MCF 10A (cell line): Measurements from ENCODE around the gene CTU2. TPM values are rescaled to one million over a fixed set of nuclear protein-coding genes. Genes with fewer than 3 reads are reported as not detected.

Source experiments
- BruUV-seq: library from RNA; stranded (reverse); fragments of 400-500 nt; replicated peaks from 2 replicates; lab custom pipeline; 2021; lab: Mats Ljungman, UMichigan
- CTCF ChIA-PET: fragments of 300-600 bp; sonication (Branson Sonifier 250); formaldehyde crosslinking; extraction: SDS; loops from one replicate; lab custom pipeline; 2021; ENCODE audit warnings: antibody characterized with exemption, inconsistent platforms; lab: Yijun Ruan, JAX
- POLR2A ChIA-PET: fragments of 300-600, 350-650 bp; sonication (Branson Sonifier 250); formaldehyde crosslinking; extraction: SDS; loops from one replicate; lab custom pipeline; 2020; ENCODE audit warnings: antibody characterized with exemption, inconsistent platforms; lab: Yijun Ruan, JAX
- DNase-seq: peaks from one replicate; pipeline ENCODE4 v3.0.0-alpha.2; 2018; ENCODE audit not compliant: unreplicated experiment
- H3K27ac Mint-ChIP-seq: one replicate; pipeline ENCODE4 v1.8.0; 2022; ENCODE audit warnings: mild to moderate bottlenecking, low read depth, mixed read lengths; ENCODE audit not compliant: unreplicated experiment
- H3K27me3 Mint-ChIP-seq: one replicate; pipeline ENCODE4 v1.8.0; 2022; ENCODE audit warnings: mixed read lengths; ENCODE audit not compliant: insufficient read depth, unreplicated experiment
- H3K36me3 Mint-ChIP-seq: one replicate; pipeline ENCODE4 v1.8.0; 2022; ENCODE audit warnings: mild to moderate bottlenecking, moderate library complexity, mixed read lengths; ENCODE audit not compliant: insufficient read depth, unreplicated experiment
- H3K4me1 Mint-ChIP-seq: one replicate; pipeline ENCODE4 v1.8.0; 2022; ENCODE audit warnings: mixed read lengths; ENCODE audit not compliant: insufficient read depth, unreplicated experiment
- H3K4me3 Mint-ChIP-seq: one replicate; pipeline ENCODE4 v1.8.0; 2022; ENCODE audit warnings: mild to moderate bottlenecking, moderate library complexity, mixed read lengths; ENCODE audit not compliant: unreplicated experiment
- H3K9me3 Mint-ChIP-seq: one replicate; pipeline ENCODE4 v1.8.0; 2022; ENCODE audit warnings: mixed read lengths; ENCODE audit not compliant: unreplicated experiment
- intact Hi-C: fragments of 100-400 bp; cut with micrococcal nuclease; formaldehyde crosslinking; loops from 2 replicates; pipeline ENCODE4 v1.14.1; 2022
- total RNA-seq: library from RNA; stranded (reverse); gene quantifications from 2 replicates; pipeline ENCODE4 v1.2.3, GENCODE V29; 2022
- TF ChIP-seq, protein P1 (sequence below): fragments of 200-600 bp; IDR thresholded peaks from one replicate; pipeline ENCODE4 v1.8.0; 2022; ENCODE audit warnings: antibody characterized with exemption, mild to moderate bottlenecking; ENCODE audit not compliant: unreplicated experiment

The CTU2 gene
- total RNA-seq, 1 experiment from 2014 or later, result 40.8 TPM

DNA sequence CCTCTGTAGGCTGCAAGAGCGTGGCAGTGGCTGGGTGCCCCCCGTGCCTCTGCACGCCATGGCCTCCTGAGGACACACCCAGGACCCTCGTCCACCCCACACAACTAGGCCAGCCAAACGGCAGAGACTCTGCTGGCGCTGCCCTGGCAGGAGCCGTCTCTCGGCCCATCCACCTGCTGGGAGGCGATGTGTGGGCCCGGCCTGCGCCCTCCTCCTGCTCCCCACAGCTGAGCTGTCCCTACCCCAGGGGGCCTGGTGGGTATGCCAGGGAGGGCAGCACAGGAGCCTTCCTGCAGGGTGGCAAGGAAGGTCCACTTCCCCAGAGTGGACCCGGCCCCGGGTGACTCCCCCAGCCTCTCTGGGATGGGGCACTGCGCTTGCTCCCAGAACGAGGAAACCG, 7.1 kb upstream of the CTU2 start:
- no peaks in the 10 kb centered on the region for H3K27me3 Mint-ChIP-seq
- BruUV-seq, result no TSS peak
- ChIA-PET POLR2A (no interaction called here), CTCF (no interaction called here)
- H3K9me3 Mint-ChIP-seq, result no peaks in the 10 kb centered on the region
- no peak overlapping the region for H3K27ac Mint-ChIP-seq
- no peak overlapping the region for H3K4me3 Mint-ChIP-seq
- TF ChIP-seq, protein P1, sequence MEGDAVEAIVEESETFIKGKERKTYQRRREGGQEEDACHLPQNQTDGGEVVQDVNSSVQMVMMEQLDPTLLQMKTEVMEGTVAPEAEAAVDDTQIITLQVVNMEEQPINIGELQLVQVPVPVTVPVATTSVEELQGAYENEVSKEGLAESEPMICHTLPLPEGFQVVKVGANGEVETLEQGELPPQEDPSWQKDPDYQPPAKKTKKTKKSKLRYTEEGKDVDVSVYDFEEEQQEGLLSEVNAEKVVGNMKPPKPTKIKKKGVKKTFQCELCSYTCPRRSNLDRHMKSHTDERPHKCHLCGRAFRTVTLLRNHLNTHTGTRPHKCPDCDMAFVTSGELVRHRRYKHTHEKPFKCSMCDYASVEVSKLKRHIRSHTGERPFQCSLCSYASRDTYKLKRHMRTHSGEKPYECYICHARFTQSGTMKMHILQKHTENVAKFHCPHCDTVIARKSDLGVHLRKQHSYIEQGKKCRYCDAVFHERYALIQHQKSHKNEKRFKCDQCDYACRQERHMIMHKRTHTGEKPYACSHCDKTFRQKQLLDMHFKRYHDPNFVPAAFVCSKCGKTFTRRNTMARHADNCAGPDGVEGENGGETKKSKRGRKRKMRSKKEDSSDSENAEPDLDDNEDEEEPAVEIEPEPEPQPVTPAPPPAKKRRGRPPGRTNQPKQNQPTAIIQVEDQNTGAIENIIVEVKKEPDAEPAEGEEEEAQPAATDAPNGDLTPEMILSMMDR, result no peak
- H3K4me1 Mint-ChIP-seq, result peaks cover 5% of the 10 kb centered on the region
- no peak for DNase-seq
- H3K36me3 Mint-ChIP-seq, result peaks cover 10% of the 10 kb centered on the region
- intact Hi-C loops, result no loop called here

DNA sequence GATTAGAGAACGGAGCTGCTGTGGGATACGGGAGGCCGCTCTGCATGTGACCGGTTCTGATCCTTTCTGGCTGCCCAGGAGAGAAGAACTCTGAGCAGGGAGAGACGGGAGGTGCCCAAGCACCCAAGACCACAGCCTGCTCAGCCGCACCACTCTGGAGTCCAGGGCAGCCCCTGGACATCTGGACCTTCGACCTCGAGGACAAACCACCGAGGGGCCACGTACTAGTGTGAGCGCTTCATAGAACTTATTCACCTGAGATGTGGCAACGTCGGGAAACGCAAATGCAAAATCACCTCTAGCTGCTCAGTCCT, 6.0 kb upstream of the CTU2 start:
- POLR2A ChIA-PET, result no interaction called here
- no peaks in the 10 kb centered on the region for H3K27me3 Mint-ChIP-seq
- BruUV-seq, result no TSS peak

DNA sequence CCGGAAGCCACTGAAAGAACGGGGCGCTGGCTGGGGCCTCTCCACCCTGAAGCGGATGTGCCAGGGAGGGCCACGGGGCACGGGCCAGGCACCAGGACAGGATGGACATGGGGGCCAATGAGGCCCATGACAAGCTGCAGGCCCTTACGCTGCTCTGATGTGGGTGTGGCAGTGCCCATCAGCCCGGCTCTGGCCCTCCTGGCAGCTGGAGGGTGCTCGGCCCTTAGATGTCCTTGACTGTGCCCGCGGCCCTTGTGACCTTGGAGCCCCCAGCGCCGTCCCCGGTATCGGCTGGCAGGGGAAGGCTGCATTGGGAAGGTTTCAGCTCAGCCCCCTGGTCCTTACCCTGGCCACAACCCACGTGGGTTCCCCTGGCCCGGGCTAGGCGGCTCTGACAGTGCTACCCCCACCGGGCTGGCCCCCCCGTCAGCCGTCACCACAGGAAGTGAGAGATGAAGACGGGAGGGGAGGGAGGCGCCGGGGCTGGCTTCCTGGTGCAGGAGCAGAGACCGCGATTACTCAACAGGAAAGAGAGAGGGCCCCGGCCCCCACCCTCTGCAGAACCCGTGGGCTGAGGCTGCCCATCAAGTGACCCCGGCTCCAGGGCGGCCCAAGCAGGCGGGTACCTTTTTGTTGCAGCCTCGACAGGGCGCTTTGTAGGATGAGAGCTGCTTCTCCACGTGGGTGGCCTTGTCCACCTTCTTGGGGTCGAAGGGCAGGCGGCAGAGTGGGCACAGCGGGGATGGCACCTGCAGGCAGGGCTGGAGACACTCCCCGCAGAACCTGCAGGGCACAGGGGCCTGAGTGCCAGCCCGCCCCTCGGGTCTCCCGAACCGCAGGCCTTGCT, 5.4 kb upstream of the CTU2 start:
- ChIA-PET POLR2A (no interaction called here), CTCF (interaction anchor here (1.1 kb wide), 1 partner anchor 37 kb away, joined by 3 read pairs; no protein-coding TSS in a partner anchor)
- TF ChIP-seq, protein P1, result no peak
- DNase-seq, result no peak
- peaks cover 10% of the 10 kb centered on the region for H3K36me3 Mint-ChIP-seq
- no TSS peak for BruUV-seq
- no peak overlapping the region for H3K27ac Mint-ChIP-seq
- H3K4me1 Mint-ChIP-seq, result peaks cover 7% of the 10 kb centered on the region
- no peak overlapping the region for H3K4me3 Mint-ChIP-seq
- no peaks in the 10 kb centered on the region for H3K27me3 Mint-ChIP-seq
- intact Hi-C loops, result no loop called here
- no peaks in the 10 kb centered on the region for H3K9me3 Mint-ChIP-seq

More for the DNA sequence above, 6.0 kb upstream of the CTU2 start:
- H3K36me3 Mint-ChIP-seq, result peaks cover 10% of the 10 kb centered on the region
- H3K4me1 Mint-ChIP-seq, result peaks cover 7% of the 10 kb centered on the region
- no peak overlapping the region for H3K4me3 Mint-ChIP-seq
- H3K9me3 Mint-ChIP-seq, result no peaks in the 10 kb centered on the region
- intact Hi-C loops, result no loop called here
- DNase-seq, result no peak
- H3K27ac Mint-ChIP-seq, result no peak overlapping the region
- CTCF ChIA-PET, result interaction anchor here (1.1 kb wide), 1 partner anchor 37 kb away, joined by 3 read pairs; no protein-coding TSS in a partner anchor
- TF ChIP-seq, protein P1, result no peak

DNA sequence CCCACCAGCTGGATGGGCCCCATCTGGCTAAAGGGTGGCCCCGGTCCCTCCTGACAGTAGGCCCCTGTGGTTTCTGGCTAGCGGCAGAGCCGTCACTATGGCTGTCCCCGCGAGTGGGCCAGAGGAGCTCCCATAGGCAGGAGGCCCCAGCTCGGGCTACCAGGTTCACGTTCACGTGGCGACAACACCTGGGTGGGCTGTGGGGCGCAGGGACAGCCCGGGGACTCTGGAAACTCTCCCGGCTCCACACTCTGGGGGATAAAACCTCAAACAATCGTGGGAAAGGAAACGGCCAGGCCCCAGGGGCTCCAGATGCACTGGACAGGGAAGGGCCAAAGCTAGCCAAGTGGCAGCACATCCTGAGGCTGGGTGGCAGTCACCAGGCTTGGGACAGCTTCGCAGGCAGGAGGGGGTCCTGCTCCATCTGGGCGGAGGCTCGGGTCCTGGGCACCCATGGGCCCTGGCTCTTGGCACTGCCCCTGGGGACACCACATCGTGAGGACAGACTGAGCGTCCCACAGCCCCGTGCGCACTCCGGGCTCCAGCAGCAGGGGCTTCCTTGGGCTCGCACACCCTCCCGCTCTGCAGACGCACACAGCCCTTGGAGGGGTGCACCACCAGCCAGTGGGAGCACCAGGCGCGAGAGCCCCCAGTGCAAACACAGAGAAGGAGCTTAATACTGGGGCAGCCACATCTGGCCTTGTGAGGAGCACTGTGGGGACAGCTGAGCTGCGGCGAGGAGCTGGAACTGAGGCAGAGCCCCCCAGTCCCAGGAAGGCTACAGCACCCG, 4.5 kb upstream of the CTU2 start:
- H3K36me3 Mint-ChIP-seq, result peaks cover 10% of the 10 kb centered on the region
- TF ChIP-seq, protein P1, result no peak
- ChIA-PET POLR2A (interaction anchor here (0.5 kb wide), 1 partner anchor 508 kb away, joined by 3 read pairs; no protein-coding TSS in a partner anchor), CTCF (interaction anchor here (0.7 kb wide), 1 partner anchor 37 kb away, joined by 4 read pairs; no protein-coding TSS in a partner anchor)
- no peaks in the 10 kb centered on the region for H3K27me3 Mint-ChIP-seq
- BruUV-seq, result no TSS peak
- H3K27ac Mint-ChIP-seq, result no peak overlapping the region
- H3K4me3 Mint-ChIP-seq, result no peak overlapping the region
- no peaks in the 10 kb centered on the region for H3K9me3 Mint-ChIP-seq
- H3K4me1 Mint-ChIP-seq, result peaks cover 7% of the 10 kb centered on the region
- intact Hi-C loops, result no loop called here
- no peak for DNase-seq
